ENCODE results near the gene B4GALT2.

Gene B4GALT2

DNA sequence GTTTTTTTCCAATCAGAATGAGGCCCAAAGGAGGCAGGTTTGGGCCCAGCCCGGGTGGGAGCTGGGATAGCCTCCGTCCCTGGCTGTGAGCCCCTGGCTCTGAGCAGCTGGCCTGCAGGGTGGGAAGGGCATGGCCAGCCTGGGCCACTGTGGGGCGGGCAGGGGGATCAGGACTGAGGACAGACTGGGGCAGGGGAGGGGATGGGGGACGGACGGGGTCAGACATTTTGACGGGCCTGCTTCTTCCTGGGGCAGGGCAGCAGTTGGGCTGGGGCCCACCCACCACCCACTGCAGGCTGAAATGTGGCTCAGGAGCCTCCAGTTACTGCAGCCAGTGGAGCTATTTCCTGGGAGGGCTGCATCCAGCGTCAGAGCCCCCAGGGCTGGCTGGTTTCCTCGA, 54.7 kb downstream of the B4GALT2 start:
- Histone ChIP-seq H3K4me1 (ENCODE audit: control insufficient read depth, insufficient read depth, low read length) (peaks cover 47% of the 10 kb centered on the region), H3K27me3 (ENCODE audit: control insufficient read depth, insufficient read depth, low read length) (no peaks in the 10 kb centered on the region), H3K4me3 (ENCODE audit: low read length) (no peak overlapping the region), H3K36me3 (ENCODE audit: control insufficient read depth, insufficient read depth, low read length) (no peaks in the 10 kb centered on the region), H3K9ac (ENCODE audit: low read length) (peak overlapping the region; percentile 3), H3K9me3 (ENCODE audit: control insufficient read depth, low read length) (no peaks in the 10 kb centered on the region)

DNA sequence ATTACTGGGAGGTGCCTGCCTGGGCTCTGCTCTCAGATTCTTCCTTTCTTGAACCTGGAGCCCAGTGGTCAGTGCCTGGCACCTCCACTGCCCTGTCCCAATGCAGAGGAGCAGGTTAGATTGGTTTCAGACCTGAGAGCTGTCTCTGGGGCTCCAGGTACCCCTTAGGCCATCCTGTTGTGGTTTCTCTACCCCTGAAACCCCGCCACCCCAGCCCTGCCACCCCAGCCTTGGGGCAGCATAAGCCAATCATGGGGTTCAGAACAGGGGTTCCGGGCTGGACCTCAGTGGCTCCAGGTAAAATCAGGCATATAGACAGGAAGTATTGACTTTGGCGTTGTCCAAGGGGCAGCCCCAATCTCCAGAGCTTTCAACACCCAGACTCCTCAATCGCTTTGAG, 55.4 kb downstream of the B4GALT2 start:
- H3K36me3 ChIP-seq (ENCODE audit: control insufficient read depth, insufficient read depth, low read length) = no peaks in the 10 kb centered on the region
- H3K27me3 ChIP-seq (ENCODE audit: control insufficient read depth, insufficient read depth, low read length) = no peaks in the 10 kb centered on the region
- H3K9ac ChIP-seq (ENCODE audit: low read length) = no peak overlapping the region
- H3K9me3 ChIP-seq (ENCODE audit: control insufficient read depth, low read length) = no peaks in the 10 kb centered on the region
- H3K4me1 ChIP-seq (ENCODE audit: control insufficient read depth, insufficient read depth, low read length) = peaks cover 40% of the 10 kb centered on the region
- H3K4me3 ChIP-seq (ENCODE audit: low read length) = no peak overlapping the region

DNA sequence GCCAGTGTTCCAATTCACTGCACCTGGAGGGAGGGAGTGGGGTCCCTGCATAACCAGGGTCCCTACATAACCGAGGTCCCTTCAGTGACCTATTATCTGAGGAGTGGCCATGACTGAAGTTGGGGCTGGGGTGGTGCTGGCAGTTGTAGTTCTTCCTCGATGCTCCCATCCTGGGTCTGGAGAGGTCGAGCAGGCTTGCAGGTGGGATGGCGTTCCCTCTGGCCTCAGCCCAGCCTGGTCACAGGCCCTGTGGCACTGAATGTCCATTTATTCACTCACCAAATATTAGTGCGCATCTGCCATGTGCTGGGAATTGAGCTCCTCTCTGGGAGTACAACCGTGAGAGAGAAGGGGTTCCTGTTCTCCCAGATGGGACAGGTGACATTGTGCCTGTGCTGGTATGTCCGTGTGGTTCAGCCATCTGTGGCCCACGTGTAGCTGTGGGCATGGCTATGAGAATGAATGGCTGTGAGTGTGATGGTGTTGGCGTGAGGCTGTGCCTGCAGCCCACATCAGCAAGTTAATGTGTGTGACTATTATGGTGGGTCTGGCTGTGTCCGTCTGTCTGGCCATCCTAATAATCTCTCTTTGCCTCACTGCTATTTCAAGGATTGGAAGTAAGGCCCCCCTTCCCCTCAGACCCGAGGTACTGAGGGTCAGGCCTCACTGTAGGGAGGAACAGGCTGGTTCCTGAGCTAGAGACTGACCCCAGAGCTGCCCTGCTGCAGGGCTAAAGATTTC, 56.1 kb downstream of the B4GALT2 start:
- Histone ChIP-seq H3K27me3 (ENCODE audit: control insufficient read depth, insufficient read depth, low read length) (no peaks in the 10 kb centered on the region), H3K36me3 (ENCODE audit: control insufficient read depth, insufficient read depth, low read length) (no peaks in the 10 kb centered on the region), H3K9ac (ENCODE audit: low read length) (no peak overlapping the region), H3K4me1 (ENCODE audit: control insufficient read depth, insufficient read depth, low read length) (peaks cover 36% of the 10 kb centered on the region), H3K9me3 (ENCODE audit: control insufficient read depth, low read length) (no peaks in the 10 kb centered on the region), H3K4me3 (ENCODE audit: low read length) (no peak overlapping the region)

DNA sequence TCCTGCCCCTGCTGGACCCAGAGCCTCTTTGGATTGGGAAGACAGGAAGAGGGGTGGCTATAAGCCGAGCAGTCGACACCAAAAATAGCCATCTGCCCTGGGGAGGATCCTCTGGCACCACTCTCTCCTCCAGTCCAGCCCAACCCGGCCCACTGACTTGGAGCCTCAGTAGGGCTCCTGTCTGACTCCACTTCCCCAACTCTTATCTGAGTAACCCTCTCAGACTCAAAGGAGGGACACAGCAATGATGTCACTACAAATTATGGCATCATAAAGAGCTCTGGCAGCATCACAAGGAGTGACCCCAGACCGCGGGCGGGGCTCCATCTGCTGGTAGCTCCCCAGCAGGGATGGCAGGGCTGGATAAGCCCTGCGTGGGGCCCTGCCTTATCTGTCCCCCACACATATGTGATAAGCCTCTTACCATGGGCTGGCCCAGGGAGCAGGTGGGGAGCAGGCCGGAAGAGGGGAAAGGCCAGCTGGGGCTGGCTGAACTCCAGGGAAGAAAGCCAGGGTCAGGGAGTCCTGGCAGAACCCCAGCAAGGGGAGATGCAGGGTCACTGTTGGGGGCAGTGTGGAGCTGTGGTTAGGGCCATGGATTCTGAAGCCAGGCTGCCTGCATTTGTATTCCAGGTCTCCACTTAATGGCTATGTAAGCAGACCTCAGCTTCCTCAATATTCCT, 56.9 kb downstream of the B4GALT2 start:
- Histone ChIP-seq H3K9ac (ENCODE audit: low read length) (peak overlapping the region; percentile 19), H3K4me1 (ENCODE audit: control insufficient read depth, insufficient read depth, low read length) (peaks cover 36% of the 10 kb centered on the region), H3K4me3 (ENCODE audit: low read length) (no peak overlapping the region), H3K9me3 (ENCODE audit: control insufficient read depth, low read length) (no peaks in the 10 kb centered on the region), H3K36me3 (ENCODE audit: control insufficient read depth, insufficient read depth, low read length) (no peaks in the 10 kb centered on the region), H3K27me3 (ENCODE audit: control insufficient read depth, insufficient read depth, low read length) (no peaks in the 10 kb centered on the region)

DNA sequence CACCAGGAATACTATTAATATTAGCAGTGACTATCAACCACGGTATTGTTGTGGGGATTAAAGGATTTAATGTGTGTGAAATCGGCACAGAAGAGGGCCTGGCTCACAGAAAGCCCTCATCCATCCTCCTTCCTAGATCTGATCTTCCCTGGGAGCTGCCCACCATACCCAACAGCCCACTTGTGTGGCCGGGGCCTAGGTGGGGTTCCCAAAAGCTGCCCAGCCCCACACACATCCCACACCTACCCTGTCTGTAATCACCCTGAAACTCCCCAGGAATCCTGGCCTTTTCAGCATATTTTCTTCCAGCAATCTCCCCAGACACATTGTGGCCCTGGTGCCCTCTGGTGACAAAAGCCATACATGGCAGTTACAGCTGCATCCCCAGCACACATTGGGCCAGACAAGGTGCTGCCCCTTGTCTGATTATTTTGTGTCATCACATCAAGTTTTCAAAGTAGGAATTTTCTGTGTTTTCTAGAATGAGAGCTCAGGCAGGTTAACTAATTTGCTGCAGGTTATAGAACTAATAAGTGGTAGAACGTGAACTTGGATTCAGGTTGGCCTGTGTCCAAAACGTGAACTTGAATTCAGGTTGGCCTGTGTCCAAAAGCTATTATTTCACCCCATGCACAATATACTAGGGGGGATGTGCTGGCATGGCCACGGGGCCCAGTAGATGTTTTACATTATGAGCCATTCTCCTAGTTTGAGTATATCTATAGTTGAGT, 57.6 kb downstream of the B4GALT2 start:
- H3K4me1 ChIP-seq (ENCODE audit: control insufficient read depth, insufficient read depth, low read length) = peaks cover 34% of the 10 kb centered on the region
- H3K4me3 ChIP-seq (ENCODE audit: low read length) = no peak overlapping the region
- H3K9me3 ChIP-seq (ENCODE audit: control insufficient read depth, low read length) = no peaks in the 10 kb centered on the region
- no peaks in the 10 kb centered on the region for H3K27me3 ChIP-seq (ENCODE audit: control insufficient read depth, insufficient read depth, low read length)
- peak overlapping the region; percentile 19 for H3K9ac ChIP-seq (ENCODE audit: low read length)
- H3K36me3 ChIP-seq (ENCODE audit: control insufficient read depth, insufficient read depth, low read length) = no peaks in the 10 kb centered on the region

DNA sequence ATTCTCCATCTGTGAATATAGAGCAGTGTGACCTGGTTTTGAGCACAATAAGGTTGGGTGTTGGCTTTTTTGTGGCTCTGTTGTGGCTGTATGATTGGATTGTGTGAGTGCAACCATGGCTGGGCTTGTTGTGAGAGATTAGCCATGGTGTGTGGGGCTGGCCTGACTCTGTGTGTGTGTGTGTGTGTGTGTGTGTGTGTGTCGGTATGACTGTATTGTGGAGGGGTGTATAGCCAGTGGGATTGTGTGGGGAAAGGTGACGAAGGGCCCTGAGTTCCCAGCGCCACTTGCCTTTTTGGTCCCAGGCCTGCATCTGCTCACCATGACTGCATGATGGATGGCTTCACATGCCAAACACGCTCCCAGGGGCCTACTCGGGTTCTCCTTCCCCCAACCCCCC, 58.1 kb downstream of the B4GALT2 start:
- H3K4me1 ChIP-seq (ENCODE audit: control insufficient read depth, insufficient read depth, low read length) = peaks cover 28% of the 10 kb centered on the region
- no peaks in the 10 kb centered on the region for H3K36me3 ChIP-seq (ENCODE audit: control insufficient read depth, insufficient read depth, low read length)
- H3K9ac ChIP-seq (ENCODE audit: low read length) = no peak overlapping the region
- H3K27me3 ChIP-seq (ENCODE audit: control insufficient read depth, insufficient read depth, low read length) = no peaks in the 10 kb centered on the region
- H3K4me3 ChIP-seq (ENCODE audit: low read length) = no peak overlapping the region
- no peaks in the 10 kb centered on the region for H3K9me3 ChIP-seq (ENCODE audit: control insufficient read depth, low read length)

DNA sequence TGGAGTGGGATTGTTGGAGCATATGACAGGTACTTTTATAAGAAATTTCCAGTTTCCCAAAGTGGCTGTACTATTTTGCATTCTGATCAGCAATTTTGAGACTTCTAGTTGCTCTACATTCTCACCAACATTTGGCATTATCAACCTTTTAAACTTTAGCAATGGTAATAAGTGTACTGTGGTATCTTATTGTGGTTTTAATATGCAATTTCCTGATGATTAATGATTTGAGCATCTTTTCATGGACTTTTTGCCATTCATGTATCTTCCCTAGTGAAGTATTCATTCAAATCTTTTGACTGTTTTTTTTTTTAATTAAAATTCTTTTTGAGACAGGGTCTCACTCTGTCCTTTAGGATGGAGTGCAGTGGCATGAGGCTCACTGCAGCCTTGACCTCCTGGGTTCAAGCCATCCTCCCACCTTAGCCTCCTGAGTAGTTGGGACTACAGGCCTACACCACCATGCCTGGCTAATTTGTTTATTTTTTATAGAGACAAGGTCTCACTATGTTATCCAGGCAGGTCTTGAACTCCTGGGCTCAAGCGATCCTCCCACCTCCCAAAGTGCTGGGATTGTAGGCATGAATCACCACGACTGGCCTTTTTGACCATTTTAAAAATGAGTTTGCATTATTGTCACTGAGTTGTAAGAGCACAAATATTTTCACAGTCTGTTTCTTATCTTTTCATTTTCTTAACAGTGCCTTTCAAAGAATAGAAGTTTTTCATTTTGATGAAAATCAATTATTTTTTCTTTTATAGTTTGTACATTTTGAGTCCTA, 60.1 kb downstream of the B4GALT2 start:
- no peaks in the 10 kb centered on the region for H3K9me3 ChIP-seq (ENCODE audit: control insufficient read depth, low read length)
- peaks cover 4% of the 10 kb centered on the region for H3K27me3 ChIP-seq (ENCODE audit: control insufficient read depth, insufficient read depth, low read length)
- no peak overlapping the region for H3K9ac ChIP-seq (ENCODE audit: low read length)
- H3K4me1 ChIP-seq (ENCODE audit: control insufficient read depth, insufficient read depth, low read length) = peaks cover 21% of the 10 kb centered on the region
- no peak overlapping the region for H3K4me3 ChIP-seq (ENCODE audit: low read length)
- H3K36me3 ChIP-seq (ENCODE audit: control insufficient read depth, insufficient read depth, low read length) = no peaks in the 10 kb centered on the region

DNA sequence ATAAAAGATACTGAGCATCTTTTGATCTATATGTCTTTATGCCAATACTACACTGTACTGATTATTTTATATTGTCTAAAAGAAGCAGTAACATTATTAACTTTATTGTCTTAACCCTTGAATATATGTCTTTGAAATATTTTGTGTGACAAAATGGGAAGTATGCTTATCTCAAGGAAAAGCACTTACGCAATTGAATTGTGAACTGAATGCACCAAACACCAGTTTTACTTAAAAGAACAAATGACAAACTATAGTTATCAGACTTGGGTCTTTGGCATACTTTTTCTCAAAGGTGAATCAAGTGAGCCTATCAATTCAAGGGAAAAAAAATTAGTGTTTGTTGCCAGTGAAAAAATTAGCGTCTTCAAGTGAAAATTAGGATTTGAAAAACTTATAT, 61.4 kb downstream of the B4GALT2 start:
- no peaks in the 10 kb centered on the region for H3K36me3 ChIP-seq (ENCODE audit: control insufficient read depth, insufficient read depth, low read length)
- H3K4me1 ChIP-seq (ENCODE audit: control insufficient read depth, insufficient read depth, low read length) = peaks cover 11% of the 10 kb centered on the region
- H3K4me3 ChIP-seq (ENCODE audit: low read length) = no peak overlapping the region
- peaks cover 4% of the 10 kb centered on the region for H3K27me3 ChIP-seq (ENCODE audit: control insufficient read depth, insufficient read depth, low read length)
- H3K9me3 ChIP-seq (ENCODE audit: control insufficient read depth, low read length) = no peaks in the 10 kb centered on the region
- H3K9ac ChIP-seq (ENCODE audit: low read length) = no peak overlapping the region
